ENCODE measurements around the gene MRPL9. TPM values are rescaled to one million over a fixed set of nuclear protein-coding genes. Genes with fewer than 3 reads are reported as not detected.

The MRPL9 gene
- total RNA-seq, 2 experiments from 2014 or later = 152 to 164 TPM

- Mint-ChIP-seq H3K27ac (no peak overlapping the region), H3K4me3 (no peak overlapping the region), H3K36me3 (ENCODE audit: low read depth) (peaks cover 78% of the 10 kb centered on the region), H3K4me1 (ENCODE audit: low read depth) (no peaks in the 10 kb centered on the region), H3K9me3 (no peaks in the 10 kb centered on the region), H3K27me3 (no peaks in the 10 kb centered on the region)
- H3K27me3 ChIP-seq (ENCODE audit: control insufficient read depth in 1 of 2, insufficient read depth in 2 of 2, low read length in 2 of 2) = no peaks in the 10 kb centered on the region
- peaks cover 76% of the 10 kb centered on the region for H3K36me3 ChIP-seq (ENCODE audit: insufficient read depth, low read length)
- intact Hi-C loops (cut with DNase I, micrococcal nuclease) = no loop called here
- H3K4me1 ChIP-seq (ENCODE audit: insufficient read depth, low read length) = no peaks in the 10 kb centered on the region
- H3K4me3 ChIP-seq (ENCODE audit: low read length) = no peak overlapping the region
- ChIA-PET POLR2A (no interaction called here), CTCF (interaction anchor here (0.7 to 1.3 kb wide), 2 partner anchors 13 to 68 kb away, joined by 3 to 4 read pairs; partner anchors contain the start of gene TDRKH)
- ATAC-seq (ENCODE audit: poor library complexity) = no peak
- H3K27ac ChIP-seq (ENCODE audit: low read depth in 1 of 2, low read length in 2 of 2) = no peak overlapping the region
- no peak for DNase-seq
- H3K9me3 ChIP-seq (ENCODE audit: control insufficient read depth in 1 of 2, insufficient read depth in 1 of 2, low read length in 2 of 2) = no peaks in the 10 kb centered on the region
- no peak for TF ChIP-seq CTCF (IDR thresholded peaks at IDR 0.05)
Measured at GRCh38 chr1:151777317-151777716, 14.0 kb upstream of the MRPL9 start.

- no peak for DNase-seq
- Mint-ChIP-seq H3K36me3 (ENCODE audit: low read depth) (peaks cover 73% of the 10 kb centered on the region), H3K4me1 (ENCODE audit: low read depth) (no peaks in the 10 kb centered on the region), H3K4me3 (no peak overlapping the region), H3K27ac (no peak overlapping the region), H3K27me3 (no peaks in the 10 kb centered on the region), H3K9me3 (no peaks in the 10 kb centered on the region)
- peaks cover 74% of the 10 kb centered on the region for H3K36me3 ChIP-seq (ENCODE audit: insufficient read depth, low read length)
- intact Hi-C loops (cut with DNase I, micrococcal nuclease) = no loop called here
- no peak overlapping the region for H3K4me3 ChIP-seq (ENCODE audit: low read length)
- ChIA-PET POLR2A (no interaction called here), CTCF (interaction anchor here (1.3 kb wide), 1 partner anchor 14 kb away, joined by 3 read pairs; the partner anchor contains the start of gene TDRKH)
- no peaks in the 10 kb centered on the region for H3K9me3 ChIP-seq (ENCODE audit: control insufficient read depth in 1 of 2, insufficient read depth in 1 of 2, low read length in 2 of 2)
- no peaks in the 10 kb centered on the region for H3K4me1 ChIP-seq (ENCODE audit: insufficient read depth, low read length)
- no peak for TF ChIP-seq CTCF (IDR thresholded peaks at IDR 0.05)
- ATAC-seq (ENCODE audit: poor library complexity) = no peak
- H3K27ac ChIP-seq (ENCODE audit: low read depth in 1 of 2, low read length in 2 of 2) = no peak overlapping the region
- H3K27me3 ChIP-seq (ENCODE audit: control insufficient read depth in 1 of 2, insufficient read depth in 2 of 2, low read length in 2 of 2) = no peaks in the 10 kb centered on the region
Measured at GRCh38 chr1:151776665-151777062, 13.4 kb upstream of the MRPL9 start.

- CTCF ChIA-PET = interaction anchor here (1.3 kb wide), 1 partner anchor 14 kb away, joined by 3 read pairs; the partner anchor contains the start of gene TDRKH
- ATAC-seq (ENCODE audit: poor library complexity) (no peak), DNase-seq (no peak)
- H3K27me3 Mint-ChIP-seq = no peaks in the 10 kb centered on the region
- H3K36me3 Mint-ChIP-seq (ENCODE audit: low read depth) = peaks cover 67% of the 10 kb centered on the region
- H3K9me3 ChIP-seq (ENCODE audit: control insufficient read depth in 1 of 2, insufficient read depth in 1 of 2, low read length in 2 of 2) = no peaks in the 10 kb centered on the region
- H3K36me3 ChIP-seq (ENCODE audit: insufficient read depth, low read length) = peaks cover 69% of the 10 kb centered on the region
- no peaks in the 10 kb centered on the region for H3K4me1 Mint-ChIP-seq (ENCODE audit: low read depth)
- H3K9me3 Mint-ChIP-seq = no peaks in the 10 kb centered on the region
- TF ChIP-seq CTCF (IDR thresholded peaks at IDR 0.05) = no peak
- POLR2A ChIA-PET = no interaction called here
- H3K27ac ChIP-seq (ENCODE audit: low read depth in 1 of 2, low read length in 2 of 2) = no peak overlapping the region
- H3K27me3 ChIP-seq (ENCODE audit: control insufficient read depth in 1 of 2, insufficient read depth in 2 of 2, low read length in 2 of 2) = no peaks in the 10 kb centered on the region
- no peak overlapping the region for H3K4me3 Mint-ChIP-seq
- H3K4me1 ChIP-seq (ENCODE audit: insufficient read depth, low read length) = no peaks in the 10 kb centered on the region
- intact Hi-C loops (cut with DNase I, micrococcal nuclease) = no loop called here
- H3K4me3 ChIP-seq (ENCODE audit: low read length) = no peak overlapping the region
- H3K27ac Mint-ChIP-seq = no peak overlapping the region
Measured at GRCh38 chr1:151775894-151776664, 12.8 kb upstream of the MRPL9 start.
